COLO829 (cell line): ENCODE measurements around the gene SLC37A4.
"Not testable (repeated sequence)": the region's sequence is repeated elsewhere in the genome, so short reads cannot be mapped to it uniquely, and the experiment has no call there.

Source experiments
- DNase-seq: peaks from one replicate; pipeline ENCODE4 v3.0.0; 2012; ENCODE audit warnings: low spot score

The SLC37A4 gene

DNA sequence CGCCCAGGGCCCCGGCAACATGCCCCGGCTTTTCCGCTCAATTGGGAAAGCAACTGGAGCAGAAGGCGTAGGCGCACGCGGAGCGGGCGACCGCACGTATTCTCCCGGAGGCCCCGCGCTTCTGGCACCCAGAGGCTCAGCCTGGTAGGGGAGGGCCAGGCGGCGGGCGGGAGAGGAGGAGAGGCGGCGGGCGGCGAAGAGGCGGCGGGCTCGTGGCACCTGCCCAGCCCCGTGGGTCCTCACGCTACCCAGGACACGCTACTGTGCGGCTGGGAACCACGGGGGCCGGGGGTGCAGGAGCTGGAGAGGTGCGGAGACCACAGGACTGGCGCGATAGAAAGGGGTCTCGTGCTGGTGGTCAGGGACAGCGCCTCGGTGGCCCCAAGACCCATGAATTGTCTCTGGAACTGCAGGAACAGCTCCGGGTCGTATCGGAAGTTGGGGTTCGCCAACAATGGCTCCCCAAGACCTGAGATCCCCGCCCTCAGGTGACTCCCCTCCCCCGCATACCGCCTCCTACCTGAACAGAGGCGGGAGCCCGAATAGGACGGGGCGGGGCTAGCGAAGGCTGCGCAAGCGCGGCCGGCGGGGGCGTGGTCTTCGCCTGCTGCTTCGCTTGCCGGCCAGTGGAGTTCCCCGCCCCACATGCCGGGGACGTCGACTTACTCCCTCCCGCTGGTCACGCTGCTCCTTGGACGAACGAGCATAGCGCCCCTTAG is at the start of gene SLC37A4:
Gene SLC37A4 (minus strand): TSS at position 549 of the 719 bp plus-strand sequence.
- DNase-seq: peak; percentile 97

DNA sequence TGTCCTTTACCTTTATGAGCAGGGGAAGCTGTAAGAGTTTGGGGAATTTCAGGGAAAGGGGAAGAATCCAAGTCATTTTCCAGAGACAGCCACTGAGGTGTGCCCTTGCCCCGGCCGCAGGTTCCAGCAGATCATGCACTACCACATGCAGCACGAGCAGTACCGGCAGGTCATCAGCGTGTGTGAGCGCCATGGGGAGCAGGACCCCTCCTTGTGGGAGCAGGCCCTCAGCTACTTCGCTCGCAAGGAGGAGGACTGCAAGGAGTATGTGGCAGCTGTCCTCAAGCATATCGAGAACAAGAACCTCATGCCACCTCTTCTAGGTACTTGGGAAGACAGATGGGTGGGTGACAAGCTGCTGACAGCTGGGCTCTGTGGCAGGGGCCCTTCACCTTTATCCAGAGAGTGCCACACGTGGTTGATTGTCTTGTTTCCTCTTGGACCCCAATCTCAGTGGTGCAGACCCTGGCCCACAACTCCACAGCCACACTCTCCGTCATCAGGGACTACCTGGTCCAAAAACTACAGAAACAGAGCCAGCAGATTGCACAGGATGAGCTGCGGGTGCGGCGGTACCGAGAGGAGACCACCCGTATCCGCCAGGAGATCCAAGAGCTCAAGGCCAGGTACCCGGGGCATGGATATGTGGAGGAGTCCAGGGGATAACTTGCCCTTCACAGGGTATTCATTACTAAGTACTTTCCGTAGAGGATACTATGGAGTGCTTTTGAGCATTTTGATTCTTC is 48.2 kb upstream of the SLC37A4 start:
- DNase-seq: no peak

DNA sequence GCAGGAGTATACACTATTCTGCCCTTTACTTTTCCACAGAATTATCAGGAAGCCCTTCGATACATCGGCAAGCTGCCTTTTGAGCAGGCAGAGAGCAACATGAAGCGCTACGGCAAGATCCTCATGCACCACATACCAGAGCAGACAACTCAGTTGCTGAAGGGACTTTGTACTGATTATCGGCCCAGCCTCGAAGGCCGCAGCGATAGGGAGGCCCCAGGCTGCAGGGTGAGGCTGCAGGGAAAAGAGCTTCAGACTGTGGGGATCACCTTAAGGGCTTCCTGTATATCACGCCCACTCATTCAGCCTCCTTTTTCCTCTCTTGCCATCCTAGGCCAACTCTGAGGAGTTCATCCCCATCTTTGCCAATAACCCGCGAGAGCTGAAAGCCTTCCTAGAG is 47.2 kb upstream of the SLC37A4 start:
- no peak for DNase-seq

DNA sequence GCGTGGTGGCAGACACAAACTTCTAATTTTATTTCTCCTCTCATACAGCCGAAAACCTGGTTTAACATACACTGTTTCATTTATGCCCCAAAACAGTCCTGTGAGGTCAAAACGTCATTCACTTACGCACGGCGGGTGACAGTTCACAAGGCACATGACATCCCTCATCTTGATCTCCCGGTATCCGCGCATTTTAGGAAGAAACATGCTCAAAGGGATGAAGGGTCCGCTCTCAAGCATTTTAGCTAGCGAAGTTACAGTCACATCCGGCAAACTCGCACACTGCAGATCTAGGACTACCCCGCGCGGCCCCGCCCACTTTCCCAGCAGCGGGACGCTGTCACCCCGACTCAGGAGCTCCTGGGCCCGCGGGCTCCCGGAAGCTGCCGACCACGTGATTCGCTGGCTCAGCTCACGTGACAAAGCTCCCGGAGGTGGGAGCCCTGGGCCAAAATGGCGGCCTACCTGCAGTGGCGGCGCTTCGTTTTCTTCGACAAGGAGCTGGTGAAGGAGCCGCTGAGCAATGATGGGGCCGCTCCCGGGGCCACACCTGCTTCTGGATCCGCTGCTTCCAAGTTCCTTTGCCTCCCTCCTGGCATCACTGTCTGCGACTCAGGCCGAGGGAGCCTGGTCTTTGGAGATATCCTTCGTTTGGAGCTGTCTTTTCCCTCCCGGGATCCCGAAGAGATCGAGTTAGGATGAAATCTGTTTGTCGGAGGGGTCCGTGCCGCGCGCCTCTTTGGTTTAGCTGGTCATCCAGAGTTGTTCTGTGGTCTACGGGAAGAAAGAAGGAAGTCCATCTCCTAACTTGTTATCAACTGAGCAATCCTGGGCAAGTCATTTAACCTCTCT is 36.9 kb upstream of the SLC37A4 start, which contains the start of gene VPS11:
Gene VPS11 (plus strand): TSS at position 448 of the 852 bp plus-strand sequence. CDS start 6 bp downstream, at position 454.
- DNase-seq: peak; percentile 96

DNA sequence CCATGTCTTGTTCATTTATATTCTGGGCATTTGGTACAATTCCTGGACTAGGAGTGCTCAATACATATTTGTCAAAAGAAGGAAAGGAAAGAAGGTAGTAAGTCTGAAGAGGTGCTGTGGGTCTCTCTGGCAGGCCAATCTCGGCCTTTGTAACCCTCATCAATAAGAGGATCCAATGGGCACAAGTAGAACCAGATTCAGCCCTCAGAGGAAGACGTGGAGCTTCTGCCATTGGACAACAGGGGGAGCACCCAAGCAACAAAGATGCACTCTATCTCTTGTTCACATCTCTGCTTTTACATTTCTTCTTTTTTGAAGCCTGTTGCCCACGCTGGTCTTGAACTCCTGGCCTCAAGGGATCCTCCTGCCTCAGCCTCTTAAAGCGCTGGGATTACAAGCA is 34.7 kb upstream of the SLC37A4 start:
- peak; percentile 53 for DNase-seq

DNA sequence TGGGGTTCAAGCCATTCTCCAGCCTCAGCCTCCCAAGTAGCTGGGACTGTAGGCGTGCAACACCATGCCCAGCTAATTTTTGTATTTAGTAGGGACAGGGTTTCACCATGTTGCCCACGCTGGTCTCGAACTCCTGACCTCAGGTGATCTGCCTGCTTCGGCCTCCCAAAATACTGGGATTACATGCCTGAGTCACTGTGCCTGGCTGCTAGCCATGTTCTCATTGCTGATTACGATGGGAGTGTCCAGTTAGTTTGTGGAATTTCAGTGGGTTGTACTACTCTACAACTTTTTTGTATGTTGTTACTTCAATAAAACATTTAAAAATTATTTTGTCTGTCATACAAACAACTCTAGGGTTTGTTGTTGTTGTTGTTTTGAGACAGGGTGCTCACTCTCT is 32.1 kb upstream of the SLC37A4 start:
- DNase-seq: no peak

DNA sequence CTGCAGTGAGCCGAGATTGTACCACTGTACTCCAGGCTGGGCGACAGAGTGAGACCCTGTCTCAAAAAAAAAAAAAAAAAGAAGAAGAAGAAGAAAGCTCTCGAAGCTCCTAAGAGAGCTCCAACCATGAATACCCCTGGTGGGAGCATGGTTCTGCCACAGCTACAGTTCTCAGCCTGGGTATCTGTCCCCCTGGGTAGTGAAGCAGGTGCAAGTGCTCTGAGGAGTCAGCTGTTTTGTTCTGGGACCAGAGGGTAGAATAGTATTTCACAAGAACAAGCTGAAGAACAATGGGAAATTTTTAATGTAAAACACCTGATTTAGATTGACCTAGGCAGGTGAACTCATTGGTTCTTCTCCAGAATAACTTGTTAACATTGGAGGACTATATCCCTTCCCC is 30.6 kb upstream of the SLC37A4 start:
- no peak for DNase-seq

DNA sequence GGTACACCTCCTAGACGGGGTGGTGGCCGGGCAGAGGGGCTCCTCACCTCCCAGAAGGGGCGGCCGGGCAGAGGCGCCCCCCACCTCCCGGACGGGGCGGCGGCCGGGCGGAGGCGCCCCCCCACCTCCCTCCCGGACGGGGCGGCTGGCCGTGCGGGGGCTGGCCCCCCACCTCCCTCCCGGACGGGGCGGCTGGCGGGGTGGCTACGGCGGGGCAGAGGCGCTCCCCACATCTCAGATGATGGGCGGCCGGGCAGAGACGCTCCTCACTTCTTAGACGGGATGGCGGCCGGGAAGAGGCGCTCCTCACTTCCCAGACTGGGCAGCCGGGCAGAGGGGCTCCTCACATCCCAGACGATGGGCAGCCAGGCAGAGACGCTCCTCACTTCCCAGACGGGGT is 28.5 kb upstream of the SLC37A4 start:
- not testable (repeated sequence) for DNase-seq

DNA sequence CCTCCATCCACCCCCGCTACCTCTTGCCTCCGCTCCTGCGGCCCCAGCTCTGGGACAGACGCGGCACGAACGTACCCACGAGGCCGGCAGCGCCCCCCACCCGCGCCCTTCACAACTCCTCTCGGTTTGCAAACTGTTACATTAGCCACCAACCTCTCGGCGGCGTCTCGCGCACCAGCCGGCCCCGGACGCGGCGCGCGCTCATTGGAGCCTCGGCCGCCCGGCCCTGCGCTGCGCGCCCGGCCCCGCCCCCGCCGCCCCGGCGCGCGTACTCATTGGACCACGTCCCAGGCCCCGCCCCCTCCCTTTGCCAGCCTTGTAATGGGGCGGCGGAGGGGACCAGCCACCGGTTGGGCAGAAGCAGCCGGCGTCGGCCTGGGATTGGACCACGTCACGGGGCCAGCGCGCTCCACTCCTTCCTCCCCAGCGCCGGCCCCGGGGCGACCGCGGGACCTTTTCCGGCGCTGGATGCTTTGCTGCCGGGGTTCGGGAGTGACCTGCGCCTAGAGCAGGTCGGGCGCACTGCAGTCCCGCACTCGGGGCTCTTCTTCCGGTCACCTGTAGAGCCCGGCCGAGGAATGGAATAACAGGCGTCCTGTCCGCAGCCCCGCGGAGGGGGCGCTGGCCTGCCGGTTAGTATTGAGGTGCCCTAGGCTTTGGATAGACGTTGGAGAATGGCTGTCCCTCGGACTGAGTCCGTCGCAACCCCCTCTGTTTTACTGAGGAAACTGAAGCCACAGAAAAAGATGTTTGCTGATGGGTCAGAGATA is 26.5 kb upstream of the SLC37A4 start, which contains the start of gene HYOU1:
Gene HYOU1 (minus strand): TSS at position 206 of the 770 bp plus-strand sequence. CDS start 1,045 bp downstream, outside the sequence.
- peak; percentile 91 for DNase-seq

DNA sequence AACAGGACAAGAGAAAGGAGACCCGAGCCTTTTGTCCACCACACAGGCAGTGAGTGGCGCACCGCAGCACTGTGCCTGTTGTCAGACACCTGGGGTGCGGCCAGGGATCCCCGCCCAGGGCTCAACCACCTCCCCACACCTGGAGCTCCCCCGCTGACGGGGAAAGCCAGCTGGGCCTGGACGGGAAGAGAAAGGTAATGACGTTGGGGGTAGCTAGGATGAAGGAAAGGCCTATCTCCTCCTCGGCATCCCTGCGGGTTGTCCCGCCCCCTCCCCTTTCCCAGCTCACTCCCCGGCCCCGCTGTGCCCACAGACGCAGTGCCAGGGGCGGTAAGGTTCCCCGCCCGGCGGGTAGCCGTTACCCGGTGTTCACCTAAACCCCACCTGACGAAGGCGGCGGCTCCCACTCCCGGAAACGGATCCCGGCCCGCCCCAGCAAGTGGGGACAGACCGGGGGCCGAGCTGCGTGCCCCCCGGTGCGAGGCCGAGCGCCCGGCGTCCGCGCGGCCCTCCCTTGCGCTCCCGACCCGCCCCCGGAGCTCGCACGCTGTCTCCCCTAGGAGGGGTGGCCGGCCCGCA is 25.8 kb upstream of the SLC37A4 start:
- no peak for DNase-seq

DNA sequence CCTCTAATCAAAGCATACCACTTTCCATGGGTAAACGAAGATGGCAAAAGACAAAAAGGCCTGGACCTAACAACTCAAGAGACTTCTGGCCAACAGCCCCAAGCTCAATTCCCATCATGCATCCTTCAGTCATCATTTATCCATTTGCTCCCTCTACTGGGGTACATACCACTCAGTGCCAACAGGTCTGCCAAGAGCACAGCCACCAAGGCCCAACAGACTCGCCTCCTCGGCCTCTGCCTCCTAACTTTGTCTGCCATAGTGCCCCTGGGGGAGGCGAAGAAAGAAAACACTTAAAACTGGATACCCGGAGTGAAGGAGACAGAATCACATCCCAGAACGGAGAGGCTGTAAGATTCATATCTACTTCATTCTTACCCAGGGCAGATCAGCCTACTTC is 25.2 kb upstream of the SLC37A4 start:
- no peak for DNase-seq

DNA sequence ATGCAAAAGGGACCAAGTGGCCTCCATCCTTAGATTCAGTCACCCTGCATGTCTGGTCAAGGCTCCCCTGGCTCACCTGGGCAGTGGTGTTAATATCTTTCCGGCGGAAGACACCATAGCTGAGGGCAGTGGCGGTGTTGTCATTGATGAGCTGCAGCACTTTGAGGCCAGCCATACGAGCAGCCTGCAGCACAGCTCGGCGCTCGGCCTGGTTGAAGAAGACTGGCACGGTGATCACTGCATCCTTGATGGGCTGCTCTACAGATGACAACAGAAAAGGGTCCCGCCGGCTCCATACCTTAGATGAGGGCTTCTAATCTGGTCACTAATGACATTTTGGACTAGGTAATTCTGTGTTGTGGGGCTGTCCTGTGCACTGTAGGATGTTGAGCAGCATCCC is 23.7 kb upstream of the SLC37A4 start:
- no peak for DNase-seq

DNA sequence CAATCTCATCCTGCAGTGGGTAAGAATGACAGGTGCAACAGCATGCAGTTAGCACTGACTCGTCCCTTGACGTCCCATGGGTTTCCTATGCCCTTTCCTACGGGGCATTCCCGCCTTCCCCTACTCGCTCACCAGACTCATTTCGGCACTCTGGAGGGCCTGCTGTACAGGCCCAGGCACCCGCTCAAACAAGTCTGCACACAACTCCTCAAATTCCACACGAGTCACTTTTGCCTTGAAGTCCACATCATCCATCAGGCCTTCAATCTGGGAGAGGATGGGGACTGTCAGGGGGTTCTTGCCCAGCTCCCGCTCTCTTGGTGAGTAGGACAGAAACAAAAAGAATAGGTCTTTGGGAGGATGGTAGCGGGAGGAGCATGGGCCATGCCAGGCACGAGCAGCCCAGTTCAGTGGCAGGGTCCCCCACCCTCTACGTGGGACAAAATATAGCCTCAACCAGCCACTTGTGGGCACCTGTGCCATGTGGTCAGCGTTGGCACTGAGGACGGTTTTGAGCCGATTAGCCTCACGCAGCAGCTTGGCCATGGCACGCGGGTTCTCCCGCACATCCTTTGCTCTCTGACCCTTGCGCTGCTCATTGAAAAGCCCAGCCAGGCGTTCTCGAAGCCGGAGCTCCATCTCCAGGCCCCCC is 21.6 kb upstream of the SLC37A4 start:
- DNase-seq: no peak

DNA sequence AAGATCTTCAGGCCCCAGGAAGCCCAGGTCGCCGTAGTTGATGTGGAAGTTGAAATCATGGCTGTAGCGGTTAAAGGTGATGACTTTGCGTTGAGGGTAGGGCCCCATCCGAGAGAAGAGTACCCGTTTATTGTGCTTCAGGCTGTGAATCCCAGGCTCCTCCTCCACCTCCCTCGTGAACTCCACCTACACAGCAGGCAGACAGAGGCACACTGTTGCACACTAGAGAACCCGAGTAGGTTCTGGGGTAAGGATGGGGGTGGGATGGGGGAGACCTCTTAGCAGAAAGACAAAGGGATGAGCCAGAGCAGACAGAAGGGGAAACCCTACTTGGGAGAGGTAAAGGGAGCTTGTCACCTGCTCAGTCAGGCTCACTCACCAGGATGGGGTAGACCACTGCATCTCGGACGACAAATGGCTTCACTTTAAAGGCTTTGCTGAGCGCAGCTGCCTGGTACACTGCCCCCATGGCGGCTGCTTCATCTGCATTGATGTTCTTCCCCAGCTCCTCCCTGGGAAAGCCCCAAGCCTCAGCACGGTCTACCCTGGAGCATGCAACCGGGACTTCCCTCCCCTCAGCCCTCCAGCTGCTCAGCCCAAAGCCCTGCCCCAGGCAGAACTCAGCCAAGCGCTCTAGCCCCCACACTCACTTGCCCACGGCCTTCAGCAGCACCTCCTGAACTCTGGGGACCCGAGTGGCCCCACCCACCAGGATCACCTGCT is 20.9 kb upstream of the SLC37A4 start:
- DNase-seq: no peak

DNA sequence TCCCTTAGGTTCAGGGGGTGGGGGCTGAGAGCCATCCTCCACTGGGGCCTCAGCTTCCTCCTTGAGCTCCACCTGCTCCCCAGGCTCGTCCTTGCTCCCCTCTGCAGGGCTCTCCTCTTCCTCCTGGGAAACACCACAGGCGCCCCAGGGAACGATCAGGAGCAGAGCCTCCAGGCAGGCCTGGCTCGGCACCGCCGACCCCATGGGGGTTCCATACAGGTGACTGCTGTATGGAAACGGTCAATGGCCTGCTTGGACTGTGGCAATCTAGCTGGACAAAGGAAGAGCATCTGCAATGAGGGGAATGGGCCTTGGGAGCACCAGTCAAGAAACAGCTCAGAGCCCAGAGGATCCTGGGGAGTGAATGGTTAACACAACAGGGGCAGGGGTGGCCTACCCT is 18.4 kb upstream of the SLC37A4 start:
- DNase-seq: no peak

DNA sequence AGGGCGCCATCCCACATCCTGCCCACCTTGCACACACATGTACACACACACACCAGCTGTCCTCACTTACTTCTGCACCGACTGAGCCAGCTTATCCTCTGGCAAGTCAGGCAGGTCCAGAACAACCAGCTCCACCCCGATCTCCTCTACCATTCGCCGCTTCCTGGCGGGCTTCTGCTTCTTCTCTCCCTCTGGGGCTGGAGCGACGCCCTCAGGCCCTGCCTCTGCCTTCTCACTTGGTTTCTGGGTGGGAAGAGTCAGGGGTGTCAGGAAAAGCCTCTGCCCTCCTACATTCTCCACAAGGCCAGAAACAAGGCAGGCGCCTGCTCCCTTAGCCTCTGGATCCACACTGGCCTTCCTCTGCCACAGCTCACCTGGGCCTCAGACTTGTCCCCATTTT is 18.0 kb upstream of the SLC37A4 start:
- DNase-seq: no peak

DNA sequence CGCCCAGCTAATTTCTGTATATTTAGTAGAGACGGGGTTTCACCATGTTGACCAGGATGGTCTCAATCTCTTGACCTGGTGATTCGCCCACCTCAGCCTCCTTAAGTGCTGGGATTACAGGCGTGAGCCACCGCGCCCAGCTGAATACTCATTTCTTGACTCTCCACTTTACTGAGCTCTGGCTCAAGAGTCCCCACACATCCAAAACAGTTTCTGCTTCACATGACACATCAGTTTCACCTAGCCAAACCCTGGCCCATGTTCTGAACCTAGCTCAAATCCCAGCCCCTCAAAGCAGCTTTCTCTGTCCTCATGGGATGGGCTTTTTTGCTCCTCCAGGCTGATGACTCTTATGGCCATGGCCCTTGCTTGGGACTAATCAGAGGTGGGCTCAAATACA is 16.5 kb upstream of the SLC37A4 start:
- no peak for DNase-seq

DNA sequence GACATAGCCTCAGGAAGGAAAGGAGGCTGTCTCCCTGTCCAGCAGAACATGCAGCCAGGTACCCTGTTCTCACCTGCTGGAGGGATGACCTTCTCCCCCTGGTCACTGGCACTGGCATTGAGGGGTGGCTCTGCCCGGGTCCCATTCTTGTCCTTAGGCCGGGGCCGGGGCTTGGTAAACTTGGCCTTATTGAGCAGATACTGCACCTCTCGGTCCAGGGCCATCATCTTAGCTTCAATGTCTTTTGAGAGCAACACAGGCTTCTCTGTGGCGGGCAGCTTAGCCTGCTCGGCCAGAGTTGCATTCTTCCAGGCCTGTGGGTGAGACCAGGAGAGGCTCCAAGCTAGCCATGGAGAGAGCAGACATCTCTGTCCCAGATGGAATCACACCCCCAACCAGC is 15.8 kb upstream of the SLC37A4 start:
- no peak for DNase-seq

DNA sequence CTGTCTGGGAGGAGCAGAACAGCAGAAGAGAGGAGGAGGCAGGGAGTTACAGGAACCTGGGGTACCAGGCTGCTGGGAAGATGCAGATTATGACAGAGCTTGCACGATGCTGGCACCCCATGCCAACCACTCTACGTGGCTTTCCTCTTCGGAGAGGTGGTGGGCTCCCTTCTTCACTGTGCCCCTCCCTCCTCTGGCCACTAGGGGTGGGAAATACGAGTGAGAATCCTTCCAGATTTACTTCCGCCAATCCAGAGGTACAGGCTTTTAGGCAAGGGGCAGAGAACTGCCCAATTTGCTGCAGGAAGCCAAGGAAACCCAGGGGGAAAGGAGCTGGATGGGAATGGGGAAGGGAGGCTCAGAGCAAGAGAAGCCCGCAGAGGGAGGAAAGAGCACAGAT is 14.0 kb upstream of the SLC37A4 start:
- DNase-seq: no peak

DNA sequence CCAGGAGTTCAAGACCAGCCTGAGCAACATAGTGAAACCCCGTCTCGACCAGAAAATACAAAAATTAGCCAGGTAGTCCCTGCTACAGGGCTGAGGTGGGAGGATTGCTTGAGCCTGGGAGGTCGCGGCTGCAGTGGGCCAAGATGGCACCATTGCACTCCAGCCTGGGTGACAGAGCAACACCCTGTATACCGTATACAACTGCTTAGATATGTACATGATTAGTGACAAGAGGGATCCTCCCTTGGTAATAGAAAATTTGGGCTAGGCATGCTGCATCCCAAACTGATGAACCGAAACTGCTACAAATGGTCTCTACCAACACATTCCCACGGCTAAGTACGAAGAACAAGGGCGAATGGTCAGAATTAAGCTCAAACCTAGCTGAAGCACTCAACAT is 12.2 kb upstream of the SLC37A4 start:
- DNase-seq: no peak
